Right lobe of liver (tissue), 4 donors: ENCODE results near the gene TMED1.

ENCODE experiments used
- POLR2A ChIP-seq: fragments of 450-650 bp; IDR thresholded peaks from one replicate; pipeline ENCODE4 v1.6.1; 2017; ENCODE audit warnings: antibody characterized with exemption, mild to moderate bottlenecking
- TF ChIP-seq, protein P1 (sequence below), 4 donors: fragments of 200-600 bp in 3 of 4; fragments of 450-650 bp in 1 of 4; IDR thresholded peaks; one replicate each; pipeline versions ENCODE4 v1.5.1 to v1.8.0; 2016 to 2022; ENCODE audit warnings: antibody characterized with exemption in 4 of 4, mild to moderate bottlenecking in 2 of 4
- donor health status: DM: no; HTN: no; CAD: no.
- donor health status: DM: no; HTN: no; CAD: no.
- donor health status: DM: no; HTN: yes; CAD: no.

DNA sequence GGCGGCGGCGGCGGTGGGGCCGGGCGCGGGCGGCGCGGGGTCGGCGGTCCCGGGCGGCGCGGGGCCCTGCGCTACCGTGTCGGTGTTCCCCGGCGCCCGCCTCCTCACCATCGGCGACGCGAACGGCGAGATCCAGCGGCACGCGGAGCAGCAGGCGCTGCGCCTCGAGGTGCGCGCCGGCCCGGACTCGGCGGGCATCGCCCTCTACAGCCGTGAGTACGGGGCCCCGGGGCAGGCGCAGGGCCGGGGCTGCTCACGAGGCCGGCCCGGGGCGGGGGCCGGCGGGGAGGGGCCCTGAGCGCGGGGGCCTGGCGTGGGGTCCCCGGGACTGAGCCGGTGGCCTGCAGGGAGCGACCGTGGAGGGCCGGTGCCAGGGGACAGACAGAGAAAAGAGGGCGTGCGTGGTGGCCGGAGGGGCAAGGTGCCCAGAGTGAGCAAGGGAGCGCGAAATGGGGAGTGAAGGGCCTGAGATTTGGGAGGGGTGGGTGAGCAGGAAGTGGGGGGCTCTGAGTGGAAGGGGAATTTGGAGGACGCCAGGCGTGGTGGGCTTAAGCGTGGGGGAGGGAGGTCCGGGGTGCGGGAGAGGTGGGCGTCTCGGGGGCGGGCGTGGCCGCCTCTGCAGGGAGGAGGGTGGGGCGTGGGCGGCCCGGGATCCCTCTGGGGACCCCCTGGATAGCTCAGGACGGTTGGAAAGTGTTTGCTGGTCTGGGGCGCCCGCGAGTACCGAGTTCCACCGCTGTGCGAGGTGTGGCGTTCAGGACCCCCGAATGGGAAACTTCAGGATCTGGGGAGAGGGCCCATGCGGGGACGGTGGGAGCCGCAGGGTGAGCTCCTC is 35.9 kb upstream of the TMED1 start:
- TF ChIP-seq, protein P1, sequence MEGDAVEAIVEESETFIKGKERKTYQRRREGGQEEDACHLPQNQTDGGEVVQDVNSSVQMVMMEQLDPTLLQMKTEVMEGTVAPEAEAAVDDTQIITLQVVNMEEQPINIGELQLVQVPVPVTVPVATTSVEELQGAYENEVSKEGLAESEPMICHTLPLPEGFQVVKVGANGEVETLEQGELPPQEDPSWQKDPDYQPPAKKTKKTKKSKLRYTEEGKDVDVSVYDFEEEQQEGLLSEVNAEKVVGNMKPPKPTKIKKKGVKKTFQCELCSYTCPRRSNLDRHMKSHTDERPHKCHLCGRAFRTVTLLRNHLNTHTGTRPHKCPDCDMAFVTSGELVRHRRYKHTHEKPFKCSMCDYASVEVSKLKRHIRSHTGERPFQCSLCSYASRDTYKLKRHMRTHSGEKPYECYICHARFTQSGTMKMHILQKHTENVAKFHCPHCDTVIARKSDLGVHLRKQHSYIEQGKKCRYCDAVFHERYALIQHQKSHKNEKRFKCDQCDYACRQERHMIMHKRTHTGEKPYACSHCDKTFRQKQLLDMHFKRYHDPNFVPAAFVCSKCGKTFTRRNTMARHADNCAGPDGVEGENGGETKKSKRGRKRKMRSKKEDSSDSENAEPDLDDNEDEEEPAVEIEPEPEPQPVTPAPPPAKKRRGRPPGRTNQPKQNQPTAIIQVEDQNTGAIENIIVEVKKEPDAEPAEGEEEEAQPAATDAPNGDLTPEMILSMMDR (IDR thresholded peaks at IDR 0.05), result no peak
- TF ChIP-seq POLR2A, result no peak
